ENCODE results near the gene CFAP74. TPM values are rescaled to one million over a fixed set of nuclear protein-coding genes. Genes with fewer than 3 reads are reported as not detected.

CFAP74 gene
- total and polyA plus RNA-seq, 7 donors, result 0.03 to 0.27 TPM; not detected in 5

DNA sequence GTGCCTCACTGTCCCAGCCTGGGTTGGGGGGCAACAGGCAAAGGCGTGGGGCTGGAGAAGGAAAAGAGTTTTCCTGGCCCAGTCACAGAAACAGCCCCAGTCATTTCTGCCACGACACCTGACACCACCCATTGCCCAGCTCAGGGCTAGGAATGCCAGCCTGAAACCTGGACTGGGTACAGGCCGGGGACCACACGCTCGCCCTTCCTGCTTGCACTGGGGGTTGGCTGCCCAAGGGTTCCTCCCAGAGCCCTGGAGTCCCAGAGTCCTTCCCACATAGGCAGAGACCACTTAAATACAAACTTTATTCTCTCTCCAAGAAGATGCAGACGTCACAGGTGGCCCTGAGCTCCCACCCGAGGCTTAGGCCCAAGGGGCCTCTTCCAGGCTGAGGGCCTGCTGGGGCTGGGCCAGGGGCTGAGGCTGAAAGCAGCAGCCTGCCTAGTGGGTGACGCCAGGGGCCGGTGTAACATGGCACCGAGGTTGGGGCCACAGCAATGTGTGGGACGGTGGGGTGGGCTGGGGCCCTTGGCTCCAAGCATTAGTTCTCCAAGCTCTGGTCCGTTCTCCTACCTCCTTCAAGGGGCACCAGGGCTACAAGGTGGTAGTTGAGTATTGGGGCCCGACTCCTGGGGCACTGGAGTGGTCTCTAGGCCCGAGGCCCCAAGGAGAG, 86.1 kb downstream of the CFAP74 start:
- 92 to 93% methylated on average over 14 of the region's 14 CpGs for WGBS, 2 donors
- DNase-seq, result no peak
- intact Hi-C loops (cut with DNase I), result loop anchor here (10.0 kb wide), 1 partner anchor 497 kb away; the partner anchor contains the start of gene PEX10

DNA sequence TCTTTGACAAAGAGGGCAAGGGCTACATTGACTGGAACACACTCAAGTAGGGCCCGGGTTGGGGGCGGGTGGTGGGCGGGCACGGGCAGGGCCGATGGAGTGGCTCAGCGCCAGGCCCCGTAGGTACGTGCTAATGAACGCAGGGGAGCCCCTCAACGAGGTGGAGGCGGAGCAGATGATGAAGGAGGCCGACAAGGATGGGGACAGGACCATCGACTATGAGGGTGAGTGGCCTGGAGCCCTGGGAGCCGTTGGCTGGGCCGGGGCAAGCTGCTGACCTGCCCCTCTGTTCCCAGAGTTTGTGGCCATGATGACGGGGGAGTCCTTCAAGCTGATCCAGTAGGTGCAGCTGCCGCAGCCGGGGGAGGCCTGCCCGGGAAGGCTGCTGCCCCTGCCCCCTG, 86.7 kb downstream of the CFAP74 start:
- H3K4me3 ChIP-seq, result no peak overlapping the region
- no peaks in the 10 kb centered on the region for H3K27me3 ChIP-seq
- TF ChIP-seq POLR2AphosphoS5 (IDR thresholded peaks at IDR 0.05), result no peak
- TF ChIP-seq, protein P1, sequence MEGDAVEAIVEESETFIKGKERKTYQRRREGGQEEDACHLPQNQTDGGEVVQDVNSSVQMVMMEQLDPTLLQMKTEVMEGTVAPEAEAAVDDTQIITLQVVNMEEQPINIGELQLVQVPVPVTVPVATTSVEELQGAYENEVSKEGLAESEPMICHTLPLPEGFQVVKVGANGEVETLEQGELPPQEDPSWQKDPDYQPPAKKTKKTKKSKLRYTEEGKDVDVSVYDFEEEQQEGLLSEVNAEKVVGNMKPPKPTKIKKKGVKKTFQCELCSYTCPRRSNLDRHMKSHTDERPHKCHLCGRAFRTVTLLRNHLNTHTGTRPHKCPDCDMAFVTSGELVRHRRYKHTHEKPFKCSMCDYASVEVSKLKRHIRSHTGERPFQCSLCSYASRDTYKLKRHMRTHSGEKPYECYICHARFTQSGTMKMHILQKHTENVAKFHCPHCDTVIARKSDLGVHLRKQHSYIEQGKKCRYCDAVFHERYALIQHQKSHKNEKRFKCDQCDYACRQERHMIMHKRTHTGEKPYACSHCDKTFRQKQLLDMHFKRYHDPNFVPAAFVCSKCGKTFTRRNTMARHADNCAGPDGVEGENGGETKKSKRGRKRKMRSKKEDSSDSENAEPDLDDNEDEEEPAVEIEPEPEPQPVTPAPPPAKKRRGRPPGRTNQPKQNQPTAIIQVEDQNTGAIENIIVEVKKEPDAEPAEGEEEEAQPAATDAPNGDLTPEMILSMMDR (IDR thresholded peaks at IDR 0.05), result no peak
- no peak for TF ChIP-seq EP300 (IDR thresholded peaks at IDR 0.05)
- no peak for TF ChIP-seq POLR2A (IDR thresholded peaks at IDR 0.05)
- no peaks in the 10 kb centered on the region for H3K9me3 ChIP-seq
- H3K4me1 ChIP-seq, result peaks cover 0 to 14% (median 11%) of the 10 kb centered on the region in 4 donors
- H3K27ac ChIP-seq, result no peak overlapping the region
- H3K36me3 ChIP-seq, result no peaks in the 10 kb centered on the region
- WGBS, 2 donors, result 82 to 90% methylated on average over 19 of the region's 19 CpGs
- DNase-seq, result no peak
- intact Hi-C loops (cut with DNase I), result loop anchor here (10.0 kb wide), 1 partner anchor 498 kb away; the partner anchor contains the start of gene PEX10

More for the DNA sequence above, 86.1 kb downstream of the CFAP74 start:
- H3K27ac ChIP-seq, result no peak overlapping the region
- H3K4me1 ChIP-seq, result peaks cover 0 to 14% (median 11%) of the 10 kb centered on the region in 4 donors
- H3K36me3 ChIP-seq, result no peaks in the 10 kb centered on the region
- H3K27me3 ChIP-seq, result no peaks in the 10 kb centered on the region
- TF ChIP-seq EP300 (IDR thresholded peaks at IDR 0.05), result no peak
- no peak for TF ChIP-seq POLR2AphosphoS5 (IDR thresholded peaks at IDR 0.05)
- TF ChIP-seq, protein P1 (IDR thresholded peaks at IDR 0.05), result no peak
- TF ChIP-seq POLR2A (IDR thresholded peaks at IDR 0.05), result no peak
- no peaks in the 10 kb centered on the region for H3K9me3 ChIP-seq
- no peak overlapping the region for H3K4me3 ChIP-seq

DNA sequence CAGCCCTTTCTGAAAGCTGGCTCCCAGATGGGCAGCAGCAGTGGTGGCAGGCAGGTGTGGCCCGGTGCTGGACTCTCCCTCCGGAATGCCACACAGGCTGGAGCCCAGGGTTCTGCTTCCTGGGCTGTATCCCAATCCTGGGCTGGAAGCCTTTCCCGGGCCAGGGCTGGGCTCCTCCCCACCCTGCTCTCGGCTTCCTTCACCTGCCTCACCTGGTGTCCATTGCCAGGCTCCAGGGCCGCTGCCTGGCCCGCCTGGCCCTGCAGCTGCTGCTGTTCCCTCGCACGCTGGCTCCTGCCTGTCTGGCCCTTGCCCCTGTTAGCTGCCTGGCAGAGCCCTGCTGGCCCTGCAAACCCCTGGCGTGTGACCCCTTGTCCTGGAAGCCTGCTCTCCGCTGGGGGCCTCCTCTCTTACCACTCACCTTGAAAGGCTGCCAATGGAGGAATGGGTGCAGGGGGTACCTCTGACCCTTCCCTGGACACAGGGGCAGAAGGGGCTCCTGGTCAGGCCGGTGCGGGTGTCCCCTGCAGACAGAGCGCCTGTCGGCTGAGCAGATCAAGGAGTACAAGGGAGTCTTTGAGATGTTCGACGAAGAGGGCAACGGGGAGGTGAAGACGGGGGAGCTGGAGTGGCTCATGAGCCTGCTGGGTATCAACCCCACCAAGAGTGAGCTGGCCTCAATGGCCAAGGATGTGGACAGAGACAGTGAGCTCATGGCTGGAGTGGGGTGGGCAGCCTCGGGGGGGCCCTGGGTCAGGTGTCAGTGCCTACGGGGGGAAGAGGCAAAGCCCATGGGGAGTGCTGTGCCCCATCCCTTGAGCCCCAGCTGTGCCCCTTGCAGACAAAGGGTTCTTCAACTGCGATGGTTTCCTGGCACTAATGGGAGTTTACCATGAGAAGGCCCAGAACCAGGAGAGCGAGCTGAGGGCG, 87.4 kb downstream of the CFAP74 start:
- H3K27ac ChIP-seq, result no peak overlapping the region
- H3K36me3 ChIP-seq, result no peaks in the 10 kb centered on the region
- no peaks in the 10 kb centered on the region for H3K27me3 ChIP-seq
- intact Hi-C loops (cut with DNase I), result loop anchor here (10.0 kb wide), 1 partner anchor 499 kb away; the partner anchor contains the start of gene PEX10
- 66 to 82% methylated on average over 23 of the region's 23 CpGs for WGBS, 2 donors
- DNase-seq, result peak; percentile 53
- H3K4me1 ChIP-seq, result peaks cover 0 to 14% (median 11%) of the 10 kb centered on the region in 4 donors
- H3K4me3 ChIP-seq, result no peak overlapping the region
- no peaks in the 10 kb centered on the region for H3K9me3 ChIP-seq
- TF ChIP-seq POLR2AphosphoS5 (IDR thresholded peaks at IDR 0.05) (no peak), EP300 (IDR thresholded peaks at IDR 0.05) (no peak), POLR2A (IDR thresholded peaks at IDR 0.05) (no peak)
- TF ChIP-seq, protein P1 (IDR thresholded peaks at IDR 0.05), result no peak

DNA sequence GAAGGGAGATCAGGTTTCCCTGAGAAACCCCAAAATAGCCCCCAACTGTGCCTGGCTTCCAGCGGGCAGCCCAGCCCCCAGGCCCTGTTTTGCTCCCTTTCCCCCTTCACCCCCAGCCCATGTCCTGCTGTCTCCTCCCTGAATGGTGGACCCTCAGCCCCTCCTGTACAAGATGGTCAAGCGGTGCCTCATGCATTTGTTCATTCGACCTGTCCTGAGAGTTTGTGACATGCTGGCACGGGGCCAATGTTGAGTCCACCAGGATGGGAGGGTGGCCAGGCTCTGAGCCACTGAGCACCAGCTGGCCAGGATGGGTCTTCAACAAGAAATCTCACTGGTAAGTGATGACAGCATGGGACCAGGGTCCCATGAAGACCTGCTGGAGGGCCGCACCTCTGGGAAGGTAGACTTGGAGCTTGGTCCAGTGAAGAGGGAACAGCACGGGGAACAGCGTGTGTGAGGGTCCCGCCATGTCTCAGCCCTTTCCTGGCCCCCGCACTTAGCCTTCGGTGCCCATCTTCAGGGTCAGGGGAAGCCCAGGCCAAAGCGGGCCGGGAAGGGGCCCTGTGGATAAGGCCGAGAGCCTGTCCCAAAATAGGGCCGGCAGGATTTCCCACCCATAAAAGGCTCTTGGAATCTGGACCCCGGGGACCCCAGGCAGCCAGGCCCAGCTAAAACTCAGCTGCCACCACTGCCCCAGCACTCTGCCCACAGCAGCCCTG, 88.5 kb downstream of the CFAP74 start, which contains the start of gene CALML6:
Gene CALML6, plus strand, starts transcription at position 290 of the 722 bp plus-strand sequence. Its CDS starts 21 bp downstream, at position 311.
- no peak for TF ChIP-seq POLR2AphosphoS5 (IDR thresholded peaks at IDR 0.05)
- no peak for TF ChIP-seq POLR2A (IDR thresholded peaks at IDR 0.05)
- no peaks in the 10 kb centered on the region for H3K27me3 ChIP-seq
- H3K4me1 ChIP-seq, result peaks cover 0 to 14% (median 11%) of the 10 kb centered on the region in 4 donors
- intact Hi-C loops (cut with DNase I), result loop anchor here (10.0 kb wide), 1 partner anchor 500 kb away; the partner anchor contains the start of gene PEX10
- DNase-seq, result no peak
- no peaks in the 10 kb centered on the region for H3K9me3 ChIP-seq
- H3K27ac ChIP-seq, result no peak within 1 kb of the TSS
- no peaks in the 10 kb centered on the region for H3K36me3 ChIP-seq
- H3K4me3 ChIP-seq, result no peak within 1 kb of the TSS
- WGBS, 2 donors, result 89 to 93% methylated on average over 15 of the region's 15 CpGs

Data from sigmoid colon (tissue), 7 donors.